Activated CD4-positive, alpha-beta T cell treated with anti-CD3 and anti-CD28 coated beads, Interleukin-10, Interleukin-2, amounts not matched to agents 100 ng/mL and 50 ng/mL, durations not matched to agents 16 hours and 8 hours (primary cell): Measurements from ENCODE around the gene MEIG1.
A peak's percentile ranks its signal among the peaks of the same experiment; 100 is the strongest.
"Not testable (repeated sequence)": the region's sequence is repeated elsewhere in the genome, so short reads cannot be mapped to it uniquely, and the experiment has no call there.

Experiments used
- DNase-seq: peaks from one replicate; pipeline ENCODE4 v3.0.0-alpha.2; 2020

MEIG1 gene, protein sequence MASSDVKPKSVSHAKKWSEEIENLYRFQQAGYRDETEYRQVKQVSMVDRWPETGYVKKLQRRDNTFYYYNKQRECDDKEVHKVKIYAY

GRCh38 chr10:14959221-14960057 lies at the start of gene MEIG1:
TSS of gene MEIG1 (plus strand) at chr10:14959388. CDS start at chr10:14966469, 7,081 bp downstream.
- peak; percentile 93 for DNase-seq

DNA sequence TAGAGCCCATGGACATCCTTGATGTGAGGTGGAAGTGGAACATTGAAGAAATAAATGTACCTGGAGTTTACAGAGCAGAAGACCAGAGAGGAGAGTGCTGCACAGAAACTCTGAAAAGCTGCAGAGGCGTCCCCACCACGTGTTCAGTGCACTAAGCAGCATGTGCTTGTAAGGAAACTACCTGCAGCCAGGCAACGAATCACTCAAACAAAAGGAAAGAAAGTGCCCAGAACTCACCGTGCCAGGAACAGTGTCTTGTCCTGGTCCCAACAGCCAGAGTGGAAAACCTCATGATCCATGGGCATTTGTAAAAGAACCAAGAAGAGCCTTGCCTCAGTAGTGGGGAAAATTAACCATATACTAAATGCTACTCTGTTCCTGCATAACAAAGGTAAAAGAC lies 48.2 kb upstream of the MEIG1 start:
- DNase-seq, result no peak

DNA sequence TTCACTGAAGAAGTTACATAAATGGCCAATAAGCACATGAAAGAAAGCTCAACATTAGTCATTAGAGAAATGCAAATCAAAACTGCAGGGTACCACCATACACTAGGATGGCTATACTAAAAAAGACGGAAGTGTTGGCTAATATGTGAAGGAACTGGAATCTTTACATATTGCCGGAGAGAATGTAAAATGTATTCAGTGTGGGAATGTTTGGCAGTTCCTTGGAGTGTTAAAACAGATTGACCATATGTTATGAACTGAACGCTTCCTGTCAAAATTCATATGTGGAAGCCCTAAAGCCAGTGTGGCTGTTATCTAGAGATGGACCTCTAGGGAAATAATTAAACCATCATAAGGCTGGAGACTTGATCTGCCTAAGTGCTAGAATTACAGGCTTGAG lies 47.4 kb upstream of the MEIG1 start:
- no peak for DNase-seq

- DNase-seq, result no peak
Measured at GRCh38 chr10:14916600-14916999, 42.6 kb upstream of the MEIG1 start.

DNA sequence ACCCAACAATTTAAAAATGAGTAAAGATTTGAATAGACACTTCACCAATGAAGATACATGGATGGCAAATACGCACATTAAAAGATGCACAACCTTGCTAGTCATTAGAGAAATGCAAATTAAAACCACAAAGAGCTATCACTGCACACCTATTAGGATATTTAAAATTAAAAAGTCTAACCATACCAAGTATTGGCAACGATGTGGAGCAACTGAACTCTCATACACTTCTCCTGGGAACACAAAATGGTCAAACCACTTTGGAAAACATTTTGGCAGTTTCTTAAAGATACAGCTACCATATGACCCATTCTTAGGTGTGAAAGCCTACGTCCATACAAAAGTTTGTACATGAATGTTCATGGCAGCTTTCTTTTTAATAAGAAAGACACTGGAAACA lies 41.4 kb upstream of the MEIG1 start:
- DNase-seq, result no peak

GRCh38 chr10:14918964-14919363 lies 40.2 kb upstream of the MEIG1 start:
- DNase-seq, result no peak

GRCh38 chr10:14924013-14924412 lies 35.2 kb upstream of the MEIG1 start:
- no peak for DNase-seq

DNA sequence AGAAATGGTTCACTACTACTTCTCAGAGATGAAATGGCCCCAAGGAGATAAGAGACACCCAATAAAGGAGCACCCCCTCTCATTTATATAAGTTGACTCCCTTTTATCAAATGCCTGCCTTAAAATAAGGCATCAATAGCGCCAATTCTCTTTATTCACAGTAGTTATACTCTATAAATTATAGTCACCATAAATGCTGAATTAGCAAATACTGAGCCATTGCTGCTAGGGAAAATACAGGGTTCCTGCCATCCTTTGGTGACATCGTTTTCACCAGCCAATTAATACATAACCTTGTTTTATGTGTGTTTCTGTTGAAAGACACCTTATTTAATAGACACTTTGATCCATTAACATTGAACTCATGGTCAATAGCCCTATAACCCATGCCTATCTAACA lies 33.9 kb upstream of the MEIG1 start:
- no peak for DNase-seq

GRCh38 chr10:14926061-14926470 lies 33.1 kb upstream of the MEIG1 start:
- no peak for DNase-seq

- DNase-seq, result no peak
Measured at GRCh38 chr10:14926722-14927416, 32.3 kb upstream of the MEIG1 start.

GRCh38 chr10:14930610-14931009 lies 28.6 kb upstream of the MEIG1 start:
- DNase-seq, result no peak

- no peak for DNase-seq
Measured at GRCh38 chr10:14936584-14936983, 22.6 kb upstream of the MEIG1 start.

DNA sequence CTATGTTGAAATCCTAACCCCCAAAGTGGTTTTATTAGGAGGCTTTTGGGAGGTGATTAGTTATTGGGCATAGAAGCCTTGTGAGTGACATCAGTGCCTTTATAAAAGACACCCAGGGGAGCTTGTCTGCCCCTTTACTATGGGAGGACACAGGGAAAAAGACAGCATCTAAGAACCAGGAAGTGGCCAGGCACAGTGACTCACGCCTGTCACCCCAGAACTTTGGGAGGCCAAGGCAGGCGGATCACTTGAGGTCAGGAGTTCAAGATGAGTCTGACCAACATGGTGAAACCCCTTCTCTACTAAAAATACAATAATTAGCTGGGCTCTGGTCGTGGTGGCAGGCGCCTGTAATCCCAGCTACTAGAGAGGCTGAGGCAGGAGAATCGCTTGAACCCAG lies 20.2 kb upstream of the MEIG1 start:
- peak; percentile 54 for DNase-seq

DNA sequence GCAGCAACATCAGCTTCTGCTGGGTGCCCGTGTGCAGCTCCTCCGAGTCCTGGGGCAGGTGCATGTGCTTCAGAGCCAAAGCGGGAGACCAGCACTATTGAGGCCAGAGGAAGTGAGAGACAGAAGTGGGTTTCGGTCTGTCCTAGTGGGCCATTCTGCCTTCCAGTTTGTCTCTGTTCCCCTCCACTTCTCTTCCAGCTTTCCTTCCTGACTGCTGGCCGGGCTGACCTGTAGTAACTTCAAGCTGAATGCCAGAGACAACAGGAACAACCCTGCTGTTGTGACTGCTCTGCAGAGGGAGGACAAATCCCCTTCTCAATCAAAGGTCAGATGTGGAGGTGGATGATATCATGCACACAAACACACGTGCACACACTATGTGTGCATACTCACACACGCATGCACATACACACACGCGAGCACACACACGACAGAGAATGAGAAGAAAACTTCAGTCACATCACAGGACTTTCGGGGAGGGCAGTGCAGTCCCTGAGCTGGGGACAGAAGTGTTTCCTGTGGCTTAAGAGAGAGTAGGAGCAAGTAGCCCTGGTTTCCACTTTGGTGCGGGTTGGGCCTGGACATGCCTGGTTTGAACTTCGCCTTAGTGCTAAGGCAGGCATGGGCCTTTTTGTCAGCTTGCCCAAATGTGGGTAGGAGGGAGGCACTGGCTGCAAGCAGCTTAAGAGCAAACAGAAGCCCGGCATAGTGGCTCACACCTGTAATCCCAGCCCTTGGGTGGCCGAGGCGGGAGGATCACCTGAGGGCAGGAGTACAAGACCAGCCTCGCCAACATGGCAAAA lies 16.8 kb upstream of the MEIG1 start:
- not testable (repeated sequence) for DNase-seq

DNA sequence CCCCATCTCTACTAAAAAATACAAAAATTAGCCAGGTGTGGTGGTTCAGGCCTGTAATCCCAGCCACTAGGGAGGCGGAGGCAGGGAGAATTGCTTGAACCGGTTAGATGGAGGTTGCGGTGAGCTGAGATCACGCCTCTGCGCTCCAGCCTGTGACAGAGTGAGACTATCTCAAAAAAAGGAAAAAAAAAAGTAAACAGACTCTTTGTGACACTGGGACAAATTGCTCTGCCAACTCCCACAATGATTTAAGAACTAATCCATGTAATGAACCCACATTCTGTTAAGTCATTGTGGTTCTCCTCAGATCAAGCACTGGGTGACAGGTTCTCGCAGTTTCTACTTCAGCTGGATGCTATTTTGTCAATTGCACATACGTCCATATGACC lies 16.2 kb upstream of the MEIG1 start:
- not testable (repeated sequence) for DNase-seq

DNA sequence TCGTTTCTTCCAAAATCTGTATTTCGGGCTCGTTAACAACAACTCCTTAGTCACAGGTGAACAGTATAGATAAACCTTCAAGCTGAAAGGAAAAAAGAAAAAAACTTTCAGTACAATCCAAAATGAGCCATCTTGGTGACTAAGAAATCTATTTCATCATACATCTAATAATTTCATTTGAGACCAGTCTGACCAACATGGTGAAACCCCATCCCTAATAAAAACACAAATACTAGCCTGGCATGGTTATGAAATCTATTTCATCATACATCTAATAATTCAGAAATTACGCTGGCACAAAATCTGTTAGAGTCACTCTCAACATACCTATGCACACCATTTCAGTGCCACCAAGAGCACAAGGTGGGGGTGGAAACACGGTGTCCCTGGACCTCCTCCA lies 14.1 kb upstream of the MEIG1 start:
- DNase-seq, result no peak

DNA sequence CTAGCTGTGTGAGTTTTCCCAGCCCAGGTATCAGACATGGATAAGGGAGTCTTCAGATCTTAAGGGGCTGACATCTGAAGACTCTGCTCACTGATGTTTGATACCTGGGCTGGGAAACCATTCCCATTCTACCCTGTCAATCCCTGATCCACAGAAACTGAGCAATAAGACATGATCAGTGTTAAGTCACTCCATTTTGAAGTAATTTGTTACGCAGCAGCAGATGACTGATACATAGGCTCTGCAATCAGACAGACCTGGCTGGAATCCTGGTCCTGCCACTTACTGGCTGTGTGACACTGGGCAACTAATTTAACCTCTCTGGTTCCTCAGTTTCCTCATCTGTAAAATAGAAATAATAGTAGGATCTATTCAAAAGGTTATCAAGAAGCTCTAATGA lies 11.9 kb upstream of the MEIG1 start:
- no peak for DNase-seq

GRCh38 chr10:14949291-14949690 lies 9.9 kb upstream of the MEIG1 start:
- no peak for DNase-seq

- no peak for DNase-seq
Measured at GRCh38 chr10:14952851-14953423, 6.3 kb upstream of the MEIG1 start.

DNA sequence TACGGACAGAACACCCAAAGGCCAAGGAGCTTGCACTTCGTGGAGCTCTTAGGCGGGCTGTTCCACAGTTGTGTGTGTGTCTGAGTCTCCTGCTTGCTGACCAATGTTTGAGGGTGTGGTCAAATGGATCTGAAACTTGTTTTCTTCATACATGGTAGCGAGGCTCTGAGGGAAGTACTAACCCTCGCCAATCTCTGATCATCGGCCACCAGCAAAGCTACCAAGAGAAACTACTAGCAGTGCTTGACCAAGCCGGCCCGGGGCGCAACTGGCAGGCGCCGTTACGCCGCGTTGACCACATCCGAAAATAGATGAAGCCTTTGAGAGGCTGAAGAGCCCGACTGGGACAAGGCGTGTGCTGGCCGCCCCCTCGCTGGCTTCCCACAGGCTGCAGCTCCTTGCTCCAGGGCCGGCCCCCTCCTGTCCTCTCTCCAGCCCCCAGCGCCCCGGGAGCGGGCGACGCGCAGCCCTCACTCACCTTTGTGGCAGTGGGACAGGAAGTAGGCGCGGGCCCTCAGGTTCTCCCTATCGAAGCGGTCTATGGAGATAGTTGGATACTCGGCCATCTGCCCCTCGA lies 5.7 kb upstream of the MEIG1 start:
- DNase-seq, result peak; percentile 49

DNA sequence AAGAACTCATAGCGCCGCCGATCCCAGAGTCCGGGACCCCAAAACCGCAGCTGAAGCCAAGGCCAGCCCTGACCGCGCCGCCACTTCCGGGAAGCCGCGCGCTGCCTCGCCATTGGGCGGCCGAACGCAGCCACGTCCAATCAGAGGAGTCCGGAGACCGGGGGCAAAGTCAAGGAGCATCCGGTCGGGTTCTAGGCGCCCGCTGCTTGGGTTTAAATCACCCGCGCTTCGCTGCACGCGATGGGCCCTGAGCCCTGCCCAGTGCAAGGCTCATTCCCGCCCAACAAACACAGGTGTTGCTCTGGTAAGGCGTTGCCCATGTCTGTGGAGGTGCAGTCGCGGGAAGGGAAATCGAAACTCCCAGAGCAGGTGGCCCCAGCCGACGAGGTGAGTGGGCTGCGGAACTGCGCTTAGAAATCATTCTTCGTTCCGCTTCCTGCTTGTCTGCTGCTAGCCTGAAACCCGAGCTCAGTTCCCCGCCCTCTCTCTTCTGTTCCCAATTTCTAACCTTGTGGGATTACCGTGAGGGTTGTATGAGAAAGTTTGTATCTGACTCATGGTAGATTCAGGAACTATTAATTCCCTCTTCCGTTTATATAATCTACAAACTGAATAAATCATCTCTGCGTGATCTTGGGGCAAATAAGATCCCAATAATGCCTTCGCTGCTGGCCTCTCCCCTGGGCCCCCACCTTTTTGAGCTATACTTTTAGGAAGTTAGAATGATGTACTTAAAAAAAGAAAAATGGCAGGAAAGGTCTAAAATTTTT lies 5.0 kb upstream of the MEIG1 start, which contains the start of gene DCLRE1C:
TSS of gene DCLRE1C (minus strand) at position 96 of the 770 bp plus-strand sequence. CDS start at position 10, 86 bp downstream.
- peak; percentile 95 for DNase-seq

- DNase-seq, result no peak
Measured at GRCh38 chr10:14954934-14955333, 4.3 kb upstream of the MEIG1 start.
